GM19463 (cell line): ENCODE data around the gene C12orf75.
"Not testable (repeated sequence)": the region's sequence is repeated elsewhere in the genome, so short reads cannot be mapped to it uniquely, and the experiment has no call there.

Experiments used
- ATAC-seq: cut with Tn5 transposase; IDR thresholded peaks from one replicate; pipeline ENCODE4 v1.9.1; 2021; ENCODE audit warnings: mild to moderate bottlenecking, moderate library complexity; ENCODE audit not compliant: unreplicated experiment

The C12orf75 gene

GRCh38 chr12:105368047-105368646 is 37.7 kb downstream of the C12orf75 start:
- ATAC-seq, result no peak

DNA sequence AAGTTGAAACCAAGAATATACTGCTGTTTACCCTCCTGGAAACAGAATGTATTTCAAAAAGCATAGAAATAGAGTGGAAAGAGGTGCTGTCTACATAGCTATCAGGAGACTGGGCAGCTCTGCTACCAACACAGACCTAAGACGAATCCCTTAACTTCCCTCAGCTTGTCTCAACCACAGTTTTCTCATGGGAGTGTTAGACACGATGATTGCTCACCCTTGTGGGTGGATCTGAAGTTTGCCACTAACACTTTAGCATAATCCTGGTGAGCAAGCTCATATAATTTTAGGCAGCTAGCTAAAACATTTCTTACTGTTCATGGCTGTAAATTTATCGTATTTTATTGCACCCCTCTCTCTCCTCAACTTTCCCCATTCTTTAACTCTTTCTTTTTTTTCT is 38.5 kb downstream of the C12orf75 start:
- no peak for ATAC-seq

- no peak for ATAC-seq
These were observed 43.8 kb downstream of the C12orf75 start for GRCh38 chr12:105374303-105374702.

DNA sequence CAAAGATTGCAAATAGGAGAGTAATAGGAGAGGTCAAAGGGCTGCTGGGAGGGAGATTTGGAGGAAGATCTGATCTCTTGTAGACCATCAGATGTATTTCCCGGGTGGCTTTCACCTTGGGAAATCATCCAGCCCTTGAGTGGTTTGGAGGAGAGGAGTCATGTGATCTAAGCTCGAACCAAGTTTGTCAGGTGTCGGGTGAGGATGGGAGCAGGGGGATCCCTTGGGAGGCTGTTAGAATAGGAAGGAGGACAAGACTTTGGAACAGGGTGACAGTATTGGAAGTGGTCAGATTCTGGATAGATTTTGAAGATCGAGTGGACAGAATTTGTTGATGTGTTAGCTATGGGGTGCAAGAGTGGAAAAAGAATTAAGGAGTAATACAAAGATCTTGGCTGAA is 46.6 kb downstream of the C12orf75 start:
- no peak for ATAC-seq

DNA sequence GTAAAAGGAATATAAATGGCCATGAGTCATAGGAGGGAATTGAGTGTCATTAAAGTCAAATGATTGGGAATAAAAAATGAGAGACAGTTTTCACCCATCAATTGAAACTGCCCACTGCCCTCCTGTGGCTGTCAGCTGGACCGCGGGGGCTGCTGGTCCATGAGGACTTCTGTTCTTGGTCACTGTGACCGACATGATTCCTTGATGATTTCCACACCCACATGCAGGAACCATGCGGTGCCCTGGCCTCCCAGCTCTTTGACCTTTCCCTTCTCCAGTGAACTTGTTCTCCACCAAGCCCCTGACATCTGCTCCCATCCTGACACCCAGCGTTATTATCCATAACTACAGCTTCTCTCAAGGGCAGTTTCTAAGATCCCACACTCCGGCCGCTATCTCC is 48.4 kb downstream of the C12orf75 start:
- ATAC-seq, result no peak

DNA sequence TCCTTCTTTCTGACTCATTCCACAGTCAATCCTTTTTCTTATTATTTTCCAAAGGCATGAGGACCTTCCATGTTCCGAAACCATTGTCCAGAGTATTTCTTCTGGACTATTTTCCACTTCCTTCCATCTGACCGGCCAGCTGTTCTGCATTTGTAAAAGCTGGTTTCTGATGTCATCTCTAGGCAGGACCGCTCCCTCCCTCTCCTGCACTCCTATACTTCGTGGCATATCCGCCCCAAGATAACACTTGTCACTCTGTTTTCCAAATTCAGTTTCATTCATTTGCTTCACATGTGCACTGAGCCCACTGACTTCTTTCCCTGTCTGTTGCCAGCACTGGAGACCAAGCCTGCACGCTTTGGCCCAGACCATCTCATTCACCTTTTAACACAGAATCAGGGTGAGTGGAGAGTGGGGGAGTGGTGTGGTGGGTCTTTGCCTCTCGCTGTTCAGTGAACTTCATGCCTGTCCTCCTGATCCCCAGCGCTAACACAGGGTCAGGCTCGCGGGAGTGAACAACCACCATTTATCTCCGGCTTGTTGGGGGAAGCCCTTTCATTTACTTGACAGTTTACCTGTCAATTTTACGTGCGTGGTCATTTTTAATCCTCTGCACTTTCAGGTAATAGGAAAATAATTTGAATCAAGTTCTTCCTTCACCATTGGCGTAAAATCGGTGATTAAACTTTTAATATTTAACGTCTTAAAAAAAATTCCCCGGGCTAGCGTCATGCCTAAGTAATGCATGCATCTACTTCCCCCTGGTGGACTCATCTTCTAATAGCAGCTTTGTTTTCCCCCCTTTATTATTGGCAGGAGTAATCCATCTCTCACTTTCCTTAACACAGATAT is 52.5 kb downstream of the C12orf75 start:
- ATAC-seq, result no peak

DNA sequence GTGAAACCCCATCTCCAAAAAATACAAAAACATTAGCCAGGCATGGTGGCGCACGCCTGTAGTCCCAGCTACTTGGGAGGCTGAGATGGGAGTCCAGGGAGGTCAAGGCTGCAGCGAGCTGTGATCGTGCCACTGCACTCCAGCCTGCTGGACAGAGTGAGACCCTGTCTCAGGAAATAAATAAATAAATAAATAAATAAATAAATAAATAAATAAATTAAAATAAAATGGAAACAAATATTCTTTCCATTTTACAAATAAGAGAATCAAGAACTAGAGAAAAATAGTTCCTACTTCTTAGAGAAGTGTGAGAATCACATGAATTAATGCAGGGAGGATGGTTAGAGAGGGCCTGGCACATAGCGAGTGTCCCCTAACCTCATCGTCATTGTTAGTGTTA is 53.7 kb downstream of the C12orf75 start:
- ATAC-seq, result no peak

DNA sequence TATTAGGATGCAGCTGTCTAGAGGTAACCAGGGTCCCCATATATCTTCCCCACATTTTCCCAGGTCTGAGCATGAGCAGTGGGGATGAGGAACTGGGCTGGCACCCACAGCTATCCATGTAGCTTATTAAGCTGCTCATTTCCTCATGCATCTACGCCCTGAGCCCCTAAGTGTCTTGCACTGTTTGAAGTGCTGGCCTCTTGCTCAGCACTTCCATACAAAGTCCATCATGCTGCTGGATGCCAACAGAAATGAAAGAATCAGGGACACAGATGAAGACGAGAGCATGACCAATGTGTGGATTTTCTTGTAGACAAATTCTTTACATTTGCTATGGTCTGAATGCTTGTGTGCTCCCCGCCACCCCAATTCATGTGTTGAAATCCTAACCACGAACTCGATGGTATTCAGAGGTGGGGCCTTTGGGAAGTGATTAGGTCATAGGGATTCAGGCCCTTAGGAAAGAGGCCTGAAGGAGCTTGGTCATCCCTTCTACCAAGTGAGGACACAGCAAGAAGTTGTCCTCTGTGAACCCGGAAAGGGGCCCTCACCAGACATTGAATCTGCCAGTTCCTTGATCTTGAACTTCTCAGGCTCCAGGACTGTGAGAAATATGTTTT is 54.5 kb downstream of the C12orf75 start:
- no peak for ATAC-seq

- ATAC-seq, result no peak
These were observed 55.9 kb downstream of the C12orf75 start for GRCh38 chr12:105386431-105386830.

GRCh38 chr12:105391231-105391630 is 60.7 kb downstream of the C12orf75 start:
- ATAC-seq, result no peak

- ATAC-seq, result no peak
These were observed 63.1 kb downstream of the C12orf75 start for GRCh38 chr12:105393587-105393986.

DNA sequence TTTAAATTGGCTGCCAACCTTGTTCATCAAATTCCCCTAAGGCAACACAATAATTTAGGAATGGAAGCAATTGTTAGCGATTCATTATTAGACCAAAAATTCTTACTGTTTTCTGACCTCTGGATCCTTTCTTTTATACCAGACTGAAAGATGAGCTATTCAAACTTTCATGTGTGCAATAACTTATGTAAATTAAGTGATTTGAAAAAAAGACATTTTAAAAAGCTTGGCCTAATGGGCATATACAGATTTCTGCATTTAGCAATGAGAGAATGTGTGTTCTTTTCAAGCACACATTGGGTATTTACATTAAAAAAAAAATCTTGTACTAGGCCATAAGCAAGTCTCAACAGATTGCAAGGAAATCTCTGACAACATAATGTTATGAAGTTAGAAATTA is 65.5 kb downstream of the C12orf75 start:
- ATAC-seq, result no peak

GRCh38 chr12:105396983-105397382 is 66.5 kb downstream of the C12orf75 start:
- no peak for ATAC-seq

GRCh38 chr12:105398930-105399329 is 68.4 kb downstream of the C12orf75 start:
- no peak for ATAC-seq

GRCh38 chr12:105399428-105400081 is 69.1 kb downstream of the C12orf75 start:
- ATAC-seq, result no peak

GRCh38 chr12:105400227-105400626 is 69.7 kb downstream of the C12orf75 start:
- ATAC-seq, result no peak

DNA sequence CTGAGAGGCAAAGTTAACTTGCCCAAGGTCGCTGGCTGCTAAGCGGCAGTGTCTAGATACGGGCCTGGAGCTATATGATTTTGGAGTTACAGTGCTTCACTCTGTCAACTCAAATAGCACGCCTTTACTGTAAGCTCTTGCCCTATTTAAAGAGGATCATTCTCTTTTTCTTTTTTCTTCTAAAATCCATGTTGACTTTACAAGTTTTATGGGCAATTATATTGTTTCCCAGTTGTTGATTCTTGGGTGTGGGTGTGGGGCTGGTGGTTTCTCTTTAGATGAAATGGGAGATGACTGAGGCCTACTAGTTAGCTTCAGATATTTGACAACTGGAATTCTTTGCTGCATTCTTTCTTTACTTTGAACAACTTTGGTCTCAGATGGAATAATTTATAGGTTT is 70.7 kb downstream of the C12orf75 start:
- ATAC-seq, result no peak

- no peak for ATAC-seq
These were observed 71.9 kb downstream of the C12orf75 start for GRCh38 chr12:105402366-105402765.

DNA sequence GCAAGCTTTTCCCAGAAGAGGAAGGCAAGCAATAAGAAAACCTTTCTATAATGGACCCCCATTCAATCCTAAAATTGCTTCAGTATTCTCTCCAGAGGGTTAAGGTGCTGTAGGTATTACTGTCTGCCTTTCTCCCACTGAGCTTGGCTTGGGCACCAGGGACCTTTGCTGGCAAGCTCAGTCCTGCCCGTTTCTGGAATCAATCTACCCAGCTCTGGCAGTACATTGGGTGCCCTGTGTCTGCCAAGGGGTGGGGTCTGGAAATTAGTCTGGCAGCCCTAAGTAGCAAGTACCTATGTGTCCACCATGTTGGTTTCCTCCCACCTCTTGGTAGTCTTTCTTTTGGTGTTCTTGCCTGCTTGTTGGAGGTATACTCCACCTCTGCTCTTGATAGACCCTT is 72.6 kb downstream of the C12orf75 start:
- ATAC-seq, result no peak

GRCh38 chr12:105404134-105404533 is 73.6 kb downstream of the C12orf75 start:
- ATAC-seq, result not testable (repeated sequence)

GRCh38 chr12:105406497-105406896 is 76.0 kb downstream of the C12orf75 start:
- ATAC-seq, result no peak

DNA sequence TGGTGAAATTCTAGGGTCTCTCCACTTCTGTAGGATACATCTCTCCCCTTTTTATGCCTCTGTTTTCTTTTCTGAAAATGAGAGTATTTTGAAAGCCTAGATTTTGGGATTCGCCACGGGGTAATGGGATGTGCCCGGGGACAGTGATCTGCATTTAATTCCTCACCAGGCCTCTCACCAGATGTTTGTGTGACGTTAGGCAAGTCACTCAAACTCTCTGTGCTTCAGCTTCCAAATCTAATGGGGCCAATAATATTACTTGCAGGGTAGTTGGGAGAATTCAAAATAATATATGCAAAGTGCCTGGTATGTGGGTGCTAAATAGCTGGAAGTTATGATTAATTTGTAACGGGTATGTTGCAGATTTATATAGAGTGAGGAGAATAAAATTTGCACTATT is 78.8 kb downstream of the C12orf75 start:
- no peak for ATAC-seq
